CD4-positive, alpha-beta memory T cell (primary cell): ENCODE results near the gene MICAL2. TPM values are rescaled to one million over a fixed set of nuclear protein-coding genes. Genes with fewer than 3 reads are reported as not detected.

ENCODE experiments used
- CTCF ChIA-PET: fragments of 350-600 bp; sonication (Branson Sonifier 250); formaldehyde crosslinking; loops from one replicate; lab custom pipeline; 2021; ENCODE audit warnings: inconsistent platforms; ENCODE audit not compliant: partially characterized antibody; lab: Charles Lee
- POLR2A ChIA-PET: fragments of 350-600 bp; sonication (Branson Sonifier 250); formaldehyde crosslinking; loops from one replicate; lab custom pipeline; 2021; ENCODE audit not compliant: partially characterized antibody; lab: Charles Lee
- DNase-seq, 5 donors: peaks; one replicate each; pipeline versions ENCODE4 v3.0.0 to v3.0.0-alpha.2; 2020 to 2022; ENCODE audit warnings: mixed read lengths in 1 of 5
- H3K27ac ChIP-seq: one replicate; pipeline ENCODE4 v1.7.0; 2013; ENCODE audit warnings: low read depth, low read length
- H3K27me3 ChIP-seq: 2 replicates; pipeline ENCODE4 v1.7.0; 2013; ENCODE audit warnings: mild to moderate bottlenecking, low read length, moderate library complexity; ENCODE audit not compliant: insufficient read depth
- H3K36me3 ChIP-seq: 2 replicates; pipeline ENCODE4 v1.7.0; 2013; ENCODE audit warnings: mild to moderate bottlenecking, low read length, moderate library complexity; ENCODE audit not compliant: insufficient read depth
- H3K4me1 ChIP-seq: 2 replicates; pipeline ENCODE4 v1.7.0; 2013; ENCODE audit warnings: mild to moderate bottlenecking, low read length, moderate library complexity; ENCODE audit not compliant: insufficient read depth
- H3K4me3 ChIP-seq, 2 donors: one replicate each; pipeline ENCODE4 v1.7.0; 2013; ENCODE audit warnings: low read length in 2 of 2, mild to moderate bottlenecking in 1 of 2
- H3K9me3 ChIP-seq, 2 donors: one replicate each; pipeline ENCODE4 v1.7.0; 2013; ENCODE audit warnings: low read length in 2 of 2, control low read depth in 1 of 2; ENCODE audit not compliant: control insufficient read depth in 1 of 2
- H3K27ac Mint-ChIP-seq, 7 donors: one replicate each; pipeline ENCODE4 v1.8.0; 2020 to 2021; ENCODE audit warnings: mixed read lengths in 7 of 7, mild to moderate bottlenecking in 6 of 7, inconsistent platforms in 3 of 7, moderate library complexity in 3 of 7
- H3K27me3 Mint-ChIP-seq, 2 donors: one replicate each; pipeline ENCODE4 v1.8.0; 2020 to 2021; ENCODE audit warnings: mixed read lengths in 2 of 2
- H3K36me3 Mint-ChIP-seq, 2 donors: one replicate each; pipeline ENCODE4 v1.8.0; 2020 to 2021; ENCODE audit warnings: mixed read lengths in 2 of 2, inconsistent platforms in 1 of 2, mild to moderate bottlenecking in 1 of 2
- H3K4me1 Mint-ChIP-seq, 4 donors: one replicate each; pipeline ENCODE4 v1.8.0; 2020 to 2021; ENCODE audit warnings: mixed read lengths in 4 of 4, mild to moderate bottlenecking in 1 of 4
- H3K4me3 Mint-ChIP-seq, 8 donors: one replicate each; pipeline ENCODE4 v1.8.0; 2020 to 2021; ENCODE audit warnings: mixed read lengths in 8 of 8, mild to moderate bottlenecking in 7 of 8, moderate library complexity in 6 of 8, inconsistent platforms in 3 of 8
- H3K9me3 Mint-ChIP-seq, 8 donors: one replicate each; pipeline ENCODE4 v1.8.0; 2020 to 2021; ENCODE audit warnings: mixed read lengths in 8 of 8, mild to moderate bottlenecking in 5 of 8, inconsistent platforms in 3 of 8, moderate library complexity in 1 of 8
- intact Hi-C: fragments of 100-400 bp; cut with micrococcal nuclease; formaldehyde crosslinking; loops from one replicate; pipeline ENCODE4 v1.15.1; 2023
- polyA plus RNA-seq, 2 donors: library from polyadenylated mRNA; unstranded; fragments of 300-500 nt; fragmentation: Illumina TruSeq; gene quantifications; one replicate each; pipeline ENCODE4 v1.2.3, GENCODE V29; 2021
- total RNA-seq, 2 experiments: library from RNA; stranded (reverse); gene quantifications; one replicate each; pipeline ENCODE4 v1.2.3, GENCODE V29; 2021

The MICAL2 gene
- total and polyA plus RNA-seq, 4 experiments from 2014 or later: 10.9 to 38.8 (median 28.2) TPM

DNA sequence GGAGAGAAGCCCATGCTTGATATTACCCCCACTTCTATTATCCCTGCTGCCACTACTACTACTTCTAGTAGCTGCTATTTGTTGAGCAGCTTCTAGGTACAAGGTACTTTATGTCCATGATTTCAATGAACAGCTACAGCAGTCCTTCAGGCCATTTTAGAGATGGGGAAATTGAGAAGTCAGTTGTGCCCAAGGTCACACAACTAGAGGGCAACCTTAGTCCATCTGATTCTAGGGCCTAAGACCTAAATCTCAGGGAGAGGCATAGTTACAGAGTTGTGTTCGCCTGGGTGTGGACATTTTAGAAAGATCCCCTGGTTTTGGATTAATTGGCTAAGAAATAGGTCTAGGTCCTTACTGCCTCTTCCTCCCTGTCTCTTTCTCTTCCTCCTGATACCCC, 52.3 kb downstream of the MICAL2 start:
- peaks cover 4 to 15% (median 9%) of the 10 kb centered on the region in 4 donors for H3K4me1 Mint-ChIP-seq

DNA sequence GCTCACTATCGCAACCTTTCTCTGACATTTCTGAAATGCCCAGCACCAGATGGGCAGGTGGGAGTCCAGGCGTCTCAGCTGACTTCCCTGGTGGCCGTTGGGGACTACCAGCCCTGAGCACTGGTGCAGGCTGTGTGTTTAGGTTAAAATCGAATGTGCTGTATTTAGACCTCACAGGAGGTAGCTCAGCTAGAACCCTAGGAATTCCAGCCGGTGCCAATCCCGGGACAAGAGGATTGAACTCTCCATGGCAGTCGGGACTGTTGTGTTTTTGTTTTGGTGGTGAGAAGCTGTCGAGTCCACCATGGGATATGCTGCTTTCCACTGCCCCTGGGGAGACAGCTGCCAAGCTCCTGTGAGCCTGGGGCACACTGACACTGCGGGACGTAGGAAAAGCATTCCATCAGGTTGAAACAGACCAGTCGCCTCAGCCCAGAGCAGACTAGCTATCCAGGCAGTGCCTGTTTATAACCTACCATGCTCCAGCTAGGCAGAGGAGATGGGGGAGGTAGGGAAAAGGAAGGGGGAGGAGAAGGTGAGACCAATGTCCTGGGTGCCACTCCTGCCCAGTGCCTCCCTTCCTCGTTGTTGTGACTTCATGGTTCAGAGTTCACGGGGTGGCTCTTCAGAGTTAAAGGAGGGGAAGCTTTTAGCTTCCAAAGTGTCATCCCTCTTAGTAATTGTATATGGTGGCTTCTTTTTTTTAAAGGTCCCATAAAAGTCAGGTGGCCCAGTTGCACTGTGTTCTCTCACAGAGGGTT, 53.0 kb downstream of the MICAL2 start:
- H3K4me1 ChIP-seq: peaks cover 7% of the 10 kb centered on the region
- H3K4me3 ChIP-seq: no peak overlapping the region
- no peak for DNase-seq
- Mint-ChIP-seq H3K4me3 (no peak overlapping the region), H3K36me3 (peaks cover 1 to 12% of the 10 kb centered on the region in 2 donors), H3K27ac (peak overlapping the region in 1 of 7 donors; percentile 73), H3K4me1 (peaks cover 2 to 10% (median 7%) of the 10 kb centered on the region in 4 donors), H3K9me3 (no peaks in the 10 kb centered on the region), H3K27me3 (no peaks in the 10 kb centered on the region)
- no peaks in the 10 kb centered on the region for H3K9me3 ChIP-seq
- H3K36me3 ChIP-seq: no peaks in the 10 kb centered on the region
- H3K27ac ChIP-seq: no peak overlapping the region
- no peaks in the 10 kb centered on the region for H3K27me3 ChIP-seq
- intact Hi-C loops: no loop called here
- ChIA-PET POLR2A (interaction anchor here (0.8 to 1.4 kb wide), 2 partner anchors 33 to 61 kb away, joined by 3 read pairs; no protein-coding TSS in a partner anchor), CTCF (interaction anchor here (0.7 to 2.8 kb wide), 6 partner anchors 13 to 119 kb away, joined by 3 to 16 read pairs (median 6); no protein-coding TSS in a partner anchor)

More for the DNA sequence above, 52.3 kb downstream of the MICAL2 start:
- peaks cover 1 to 12% of the 10 kb centered on the region in 2 donors for H3K36me3 Mint-ChIP-seq
- DNase-seq: no peak
- H3K4me1 ChIP-seq: peaks cover 12% of the 10 kb centered on the region
- H3K27me3 Mint-ChIP-seq: no peaks in the 10 kb centered on the region
- H3K4me3 Mint-ChIP-seq: no peak overlapping the region
- POLR2A ChIA-PET: no interaction called here
- no peak overlapping the region for H3K27ac ChIP-seq
- H3K9me3 Mint-ChIP-seq: no peaks in the 10 kb centered on the region
- CTCF ChIA-PET: interaction anchor here (0.7 to 2.8 kb wide), 3 partner anchors 12 to 78 kb away, joined by 3 to 16 read pairs (median 5); no protein-coding TSS in a partner anchor
- H3K9me3 ChIP-seq: no peaks in the 10 kb centered on the region
- peak overlapping the region in 2 of 7 donors; percentile 9 to 73 for H3K27ac Mint-ChIP-seq
- no peaks in the 10 kb centered on the region for H3K36me3 ChIP-seq
- H3K27me3 ChIP-seq: no peaks in the 10 kb centered on the region
- H3K4me3 ChIP-seq: no peak overlapping the region
- intact Hi-C loops: loop anchor here (1.0 kb wide), 1 partner anchor 74 kb away; no protein-coding TSS in a partner anchor

DNA sequence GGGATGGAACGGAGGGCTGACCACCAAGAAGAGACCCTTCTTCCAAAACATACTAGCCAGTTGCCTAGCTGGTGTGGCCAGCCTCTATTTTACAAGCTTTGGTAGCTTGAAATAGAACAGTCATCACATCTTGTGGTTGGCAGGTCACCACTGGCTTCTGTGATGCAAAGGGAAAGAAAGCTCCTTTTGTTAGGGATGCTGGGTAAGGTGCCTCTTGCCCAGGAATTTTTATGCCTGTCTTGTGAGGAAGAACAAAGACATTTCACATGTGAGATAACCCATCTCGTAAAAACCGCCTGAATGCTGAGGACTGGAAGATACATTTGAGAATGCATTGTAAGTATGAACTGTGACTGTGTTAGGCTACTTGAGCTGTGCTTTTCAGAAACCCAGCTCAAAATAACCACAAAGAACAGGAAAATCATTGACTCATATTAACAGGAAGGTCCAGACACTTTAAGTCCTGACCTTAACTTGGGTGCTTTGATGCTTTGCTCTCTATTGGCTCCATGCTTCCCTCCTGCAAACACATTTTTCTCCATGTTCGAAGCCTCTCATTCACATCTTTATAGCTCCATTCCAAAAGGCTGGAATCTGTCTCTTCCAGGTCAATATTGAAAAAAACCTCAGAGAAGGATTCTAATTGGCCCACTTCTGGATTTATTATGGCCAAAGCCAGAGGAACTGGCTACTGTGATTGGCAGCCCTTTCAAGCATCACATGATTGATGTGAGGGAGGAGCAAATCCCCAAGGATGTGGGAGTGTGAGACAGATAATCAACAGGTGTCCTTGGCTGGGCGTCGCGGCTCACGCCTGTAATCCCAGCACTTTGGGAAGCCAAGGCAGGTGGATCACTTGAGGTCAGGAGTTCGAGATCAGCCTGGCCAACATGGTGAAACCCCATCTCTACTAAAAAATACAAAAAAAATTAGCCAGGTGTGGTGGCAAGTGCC, 53.9 kb downstream of the MICAL2 start:
- H3K27me3 ChIP-seq: no peaks in the 10 kb centered on the region
- H3K27me3 Mint-ChIP-seq: no peaks in the 10 kb centered on the region
- no peak for DNase-seq
- H3K4me1 ChIP-seq: peaks cover 7% of the 10 kb centered on the region
- intact Hi-C loops: no loop called here
- H3K4me3 Mint-ChIP-seq: no peak overlapping the region
- no peaks in the 10 kb centered on the region for H3K36me3 ChIP-seq
- H3K9me3 Mint-ChIP-seq: no peaks in the 10 kb centered on the region
- H3K4me1 Mint-ChIP-seq: peaks cover 2 to 10% (median 7%) of the 10 kb centered on the region in 4 donors
- H3K36me3 Mint-ChIP-seq: peaks cover 1 to 12% of the 10 kb centered on the region in 2 donors
- ChIA-PET POLR2A (interaction anchor here (0.8 to 1.5 kb wide), 3 partner anchors 26 to 60 kb away, joined by 3 read pairs; no protein-coding TSS in a partner anchor), CTCF (interaction anchor here (1.6 to 2.8 kb wide), 3 partner anchors 72 to 116 kb away, joined by 6 to 16 read pairs (median 6); no protein-coding TSS in a partner anchor)
- peak overlapping the region in 1 of 7 donors; percentile 45 for H3K27ac Mint-ChIP-seq
- H3K9me3 ChIP-seq: no peaks in the 10 kb centered on the region
- H3K4me3 ChIP-seq: no peak overlapping the region
- H3K27ac ChIP-seq: no peak overlapping the region

DNA sequence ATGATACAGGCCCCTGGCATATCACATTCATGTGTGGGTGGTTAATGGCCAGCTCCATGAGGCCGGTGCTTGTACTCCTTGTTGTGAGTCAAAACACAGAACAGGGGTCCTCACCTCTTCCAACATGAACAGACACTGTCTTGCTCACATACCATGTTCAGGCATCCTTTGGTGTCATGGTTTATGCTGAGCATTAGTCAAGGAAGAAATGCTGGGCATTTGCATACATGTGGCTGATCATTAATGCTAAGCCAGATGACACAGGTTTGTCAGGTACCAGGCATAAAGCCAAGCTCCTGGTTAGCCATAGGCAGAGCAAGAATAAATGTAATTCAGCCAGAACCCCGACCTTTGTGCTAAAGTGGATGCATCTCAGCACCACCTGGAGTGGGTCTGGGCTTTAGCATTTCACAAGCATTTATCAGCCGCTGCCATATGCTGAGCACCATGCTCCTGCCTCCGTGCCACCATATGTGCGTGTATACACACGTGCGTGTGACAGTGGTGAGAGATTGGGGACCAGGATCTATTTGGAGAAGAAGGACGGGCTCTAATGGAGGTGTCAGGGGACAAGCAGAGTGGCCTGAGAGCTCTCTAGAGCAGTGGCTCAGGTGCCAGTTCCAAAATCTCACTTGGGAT, 55.0 kb downstream of the MICAL2 start:
- intact Hi-C loops: no loop called here
- H3K27me3 Mint-ChIP-seq: no peaks in the 10 kb centered on the region
- no peaks in the 10 kb centered on the region for H3K27me3 ChIP-seq

DNA sequence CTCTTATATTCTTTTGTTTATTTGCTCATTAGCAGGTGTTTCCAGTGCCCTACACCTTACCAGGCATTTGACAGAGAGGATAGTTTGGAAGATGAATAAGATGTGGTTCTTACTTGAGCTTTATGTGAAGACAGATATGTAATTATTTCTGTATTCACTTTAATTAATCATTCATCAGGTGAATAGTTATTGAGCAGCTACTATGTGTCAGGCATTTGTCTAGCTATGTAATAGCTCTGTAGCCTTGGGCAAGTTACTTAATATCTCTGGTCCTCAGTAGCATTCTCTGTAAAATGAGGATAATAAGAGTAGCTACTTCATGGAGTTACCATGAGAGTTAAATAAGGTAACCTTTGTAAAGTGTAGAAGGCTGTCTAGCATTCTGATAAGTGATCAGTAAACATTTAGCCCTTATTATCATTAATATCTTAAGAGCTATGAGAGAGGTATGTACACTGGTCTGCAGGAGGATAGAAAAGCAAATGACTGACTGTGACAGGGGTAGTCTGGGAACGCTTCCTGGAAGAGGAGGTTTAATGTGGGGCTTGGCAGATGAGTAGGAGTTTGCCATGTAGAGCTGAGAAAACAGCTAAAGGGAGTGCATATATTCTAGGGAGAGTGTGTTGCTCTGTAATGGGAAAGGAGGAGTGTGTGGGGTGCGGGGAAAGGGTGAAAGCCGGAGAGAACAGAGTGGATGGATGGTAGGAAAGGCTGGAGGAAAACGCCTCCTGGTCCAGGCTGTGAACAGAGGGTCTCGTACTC, 56.1 kb downstream of the MICAL2 start:
- ChIA-PET POLR2A (interaction anchor here (1.2 kb wide), 1 partner anchor 58 kb away, joined by 4 read pairs; no protein-coding TSS in a partner anchor), CTCF (interaction anchor here (1.0 to 1.1 kb wide), 2 partner anchors 24 to 70 kb away, joined by 3 read pairs; no protein-coding TSS in a partner anchor)
- peak overlapping the region in 2 of 8 donors; percentile 10 to 14 for H3K4me3 Mint-ChIP-seq
- Histone ChIP-seq H3K9me3 (no peaks in the 10 kb centered on the region), H3K36me3 (no peaks in the 10 kb centered on the region), H3K27me3 (no peaks in the 10 kb centered on the region), H3K4me1 (peaks cover 7% of the 10 kb centered on the region), H3K4me3 (no peak overlapping the region), H3K27ac (no peak overlapping the region)
- peaks cover 2 to 10% (median 7%) of the 10 kb centered on the region in 4 donors for H3K4me1 Mint-ChIP-seq
- peak overlapping the region in 2 of 7 donors; percentile 30 to 32 for H3K27ac Mint-ChIP-seq
- H3K36me3 Mint-ChIP-seq: peaks cover 1 to 9% of the 10 kb centered on the region in 2 donors
- no peak for DNase-seq
- intact Hi-C loops: no loop called here
- H3K27me3 Mint-ChIP-seq: no peaks in the 10 kb centered on the region
- H3K9me3 Mint-ChIP-seq: peaks cover 0 to 2% (median 0%) of the 10 kb centered on the region in 8 donors

More for the DNA sequence above, 55.0 kb downstream of the MICAL2 start:
- Histone ChIP-seq H3K36me3 (no peaks in the 10 kb centered on the region), H3K4me3 (no peak overlapping the region), H3K9me3 (no peaks in the 10 kb centered on the region), H3K4me1 (peaks cover 7% of the 10 kb centered on the region), H3K27ac (no peak overlapping the region)
- Mint-ChIP-seq H3K27ac (peak overlapping the region in 1 of 7 donors; percentile 77), H3K4me3 (no peak overlapping the region), H3K4me1 (peaks cover 2 to 10% (median 7%) of the 10 kb centered on the region in 4 donors), H3K36me3 (peaks cover 1 to 11% of the 10 kb centered on the region in 2 donors), H3K9me3 (no peaks in the 10 kb centered on the region)
- CTCF ChIA-PET: interaction anchor here (0.7 kb wide), 1 partner anchor 80 kb away, joined by 3 read pairs; no protein-coding TSS in a partner anchor
- POLR2A ChIA-PET: interaction anchor here (1.5 kb wide), 1 partner anchor 24 kb away, joined by 3 read pairs; no protein-coding TSS in a partner anchor
- DNase-seq: no peak
